Upper lobe of right lung (tissue), 1 donor: ENCODE results near the gene PLSCR3. TPM values are rescaled to one million over a fixed set of nuclear protein-coding genes. Genes with fewer than 3 reads are reported as not detected.
A peak's percentile ranks its signal among the peaks of the same experiment; 100 is the strongest.

Source experiments
- ATAC-seq: fragments of 200-7000 bp; cut with Tn5 transposase; one replicate; pipeline ENCODE4 v1.9.1; 2020; ENCODE audit warnings: mild to moderate bottlenecking, moderate library complexity
- DNase-seq: peaks from one replicate; pipeline ENCODE4 v3.0.0-alpha.2; 2020
- H3K27ac ChIP-seq: fragments of 200-600 bp; one replicate; pipeline ENCODE4 v1.8.0; 2022
- H3K27me3 ChIP-seq: fragments of 200-600 bp; one replicate; pipeline ENCODE4 v1.8.0; 2022; ENCODE audit warnings: mild to moderate bottlenecking
- H3K36me3 ChIP-seq: fragments of 200-600 bp; one replicate; pipeline ENCODE4 v1.8.0; 2022
- H3K4me1 ChIP-seq: fragments of 200-600 bp; one replicate; pipeline ENCODE4 v1.8.0; 2022
- H3K4me3 ChIP-seq: fragments of 200-600 bp; one replicate; pipeline ENCODE4 v1.8.0; 2022; ENCODE audit warnings: mild to moderate bottlenecking
- H3K9me3 ChIP-seq: fragments of 200-600 bp; one replicate; pipeline ENCODE4 v1.8.0; 2022
- intact Hi-C: fragments of 100-400 bp; cut with DNase I; formaldehyde crosslinking; loops from one replicate; pipeline ENCODE4 v1.11.0; 2022
- total RNA-seq: library from RNA; stranded (reverse); fragmentation: NEBNext Ultra II Directional; extraction: Animal tissue kit (Norgen Biotek cat#: 25700); gene quantifications from one replicate; pipeline ENCODE4 v1.2.1, GENCODE V29; 2021
- TF ChIP-seq, protein P1 (sequence below): fragments of 200-600 bp; IDR thresholded peaks from one replicate; pipeline ENCODE4 v1.8.0; 2022; ENCODE audit warnings: antibody characterized with exemption
- donor health status: DM: no; HTN: yes; CAD: no; lungs with severe emphysema.

The PLSCR3 gene
- total RNA-seq, 1 donor from 2014 or later: 30.3 TPM

DNA sequence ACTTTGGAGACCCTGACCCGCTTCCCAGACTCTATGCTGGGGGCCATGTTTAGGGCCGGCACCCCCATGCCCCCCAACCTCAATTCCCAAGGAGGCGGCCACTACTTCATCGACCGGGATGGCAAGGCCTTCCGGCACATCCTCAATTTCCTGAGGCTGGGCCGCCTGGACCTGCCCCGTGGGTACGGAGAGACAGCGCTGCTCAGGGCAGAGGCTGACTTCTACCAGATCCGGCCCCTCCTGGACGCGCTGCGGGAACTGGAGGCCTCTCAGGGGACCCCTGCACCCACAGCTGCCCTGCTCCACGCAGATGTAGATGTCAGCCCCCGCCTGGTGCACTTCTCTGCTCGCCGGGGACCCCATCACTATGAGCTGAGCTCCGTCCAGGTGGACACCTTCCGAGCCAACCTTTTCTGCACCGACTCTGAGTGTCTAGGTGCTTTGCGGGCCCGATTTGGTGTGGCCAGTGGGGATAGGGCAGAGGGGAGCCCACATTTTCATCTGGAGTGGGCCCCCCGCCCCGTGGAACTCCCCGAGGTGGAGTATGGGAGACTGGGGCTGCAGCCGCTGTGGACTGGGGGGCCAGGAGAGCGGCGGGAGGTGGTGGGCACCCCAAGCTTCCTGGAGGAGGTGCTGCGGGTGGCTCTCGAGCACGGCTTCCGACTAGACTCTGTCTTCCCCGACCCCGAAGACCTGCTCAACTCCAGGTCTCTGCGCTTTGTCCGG is 41.3 kb downstream of the PLSCR3 start:
- Histone ChIP-seq H3K4me3 (peak overlapping the region; percentile 94), H3K9me3 (no peaks in the 10 kb centered on the region), H3K27me3 (no peaks in the 10 kb centered on the region), H3K36me3 (no peaks in the 10 kb centered on the region), H3K27ac (no peak overlapping the region), H3K4me1 (peaks cover 33% of the 10 kb centered on the region)
- ATAC-seq: no peak
- intact Hi-C loops: no loop called here
- DNase-seq: peak; percentile 70
- TF ChIP-seq, protein P1, sequence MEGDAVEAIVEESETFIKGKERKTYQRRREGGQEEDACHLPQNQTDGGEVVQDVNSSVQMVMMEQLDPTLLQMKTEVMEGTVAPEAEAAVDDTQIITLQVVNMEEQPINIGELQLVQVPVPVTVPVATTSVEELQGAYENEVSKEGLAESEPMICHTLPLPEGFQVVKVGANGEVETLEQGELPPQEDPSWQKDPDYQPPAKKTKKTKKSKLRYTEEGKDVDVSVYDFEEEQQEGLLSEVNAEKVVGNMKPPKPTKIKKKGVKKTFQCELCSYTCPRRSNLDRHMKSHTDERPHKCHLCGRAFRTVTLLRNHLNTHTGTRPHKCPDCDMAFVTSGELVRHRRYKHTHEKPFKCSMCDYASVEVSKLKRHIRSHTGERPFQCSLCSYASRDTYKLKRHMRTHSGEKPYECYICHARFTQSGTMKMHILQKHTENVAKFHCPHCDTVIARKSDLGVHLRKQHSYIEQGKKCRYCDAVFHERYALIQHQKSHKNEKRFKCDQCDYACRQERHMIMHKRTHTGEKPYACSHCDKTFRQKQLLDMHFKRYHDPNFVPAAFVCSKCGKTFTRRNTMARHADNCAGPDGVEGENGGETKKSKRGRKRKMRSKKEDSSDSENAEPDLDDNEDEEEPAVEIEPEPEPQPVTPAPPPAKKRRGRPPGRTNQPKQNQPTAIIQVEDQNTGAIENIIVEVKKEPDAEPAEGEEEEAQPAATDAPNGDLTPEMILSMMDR: no peak

DNA sequence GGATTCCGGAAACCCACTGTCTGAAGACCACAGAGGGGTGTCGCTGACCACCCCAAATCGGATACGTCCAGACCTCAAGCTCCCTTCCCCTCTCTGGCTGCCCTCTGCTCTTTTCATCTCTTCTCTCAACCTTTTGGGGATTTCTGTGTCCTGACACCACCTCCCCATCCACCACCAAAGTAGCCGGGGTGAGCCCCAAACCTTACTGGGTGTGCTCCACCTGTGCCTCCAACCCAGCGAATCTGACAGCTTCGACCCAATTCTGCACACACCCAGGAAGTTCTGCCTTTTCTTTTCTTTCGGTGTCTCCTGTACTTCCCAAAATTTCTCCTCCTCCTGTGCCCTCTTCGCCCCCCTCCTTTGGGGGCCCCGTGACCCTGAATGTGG is 41.8 kb downstream of the PLSCR3 start:
- Histone ChIP-seq H3K27me3 (no peaks in the 10 kb centered on the region), H3K4me3 (peak overlapping the region; percentile 94), H3K9me3 (no peaks in the 10 kb centered on the region), H3K36me3 (no peaks in the 10 kb centered on the region), H3K4me1 (peaks cover 33% of the 10 kb centered on the region), H3K27ac (peak overlapping the region; percentile 98)
- DNase-seq: no peak
- intact Hi-C loops: no loop called here
- ATAC-seq: no peak
- TF ChIP-seq, protein P1: peak; percentile 54

- no peaks in the 10 kb centered on the region for H3K36me3 ChIP-seq
- peaks cover 33% of the 10 kb centered on the region for H3K4me1 ChIP-seq
- intact Hi-C loops: no loop called here
- peak within 1 kb of the TSS; percentile 94 for H3K4me3 ChIP-seq
- H3K9me3 ChIP-seq: no peaks in the 10 kb centered on the region
- TF ChIP-seq, protein P1: no peak
- H3K27me3 ChIP-seq: no peaks in the 10 kb centered on the region
- peak within 1 kb of the TSS; percentile 98 for H3K27ac ChIP-seq
- ATAC-seq: peak; percentile 85
- DNase-seq: peak; percentile 97
These were observed 42.4 kb downstream of the PLSCR3 start, which contains the start of gene KCTD11 for GRCh38 chr17:7351665-7352502. KCTD11 (plus strand) TSS chr17:7352162.

DNA sequence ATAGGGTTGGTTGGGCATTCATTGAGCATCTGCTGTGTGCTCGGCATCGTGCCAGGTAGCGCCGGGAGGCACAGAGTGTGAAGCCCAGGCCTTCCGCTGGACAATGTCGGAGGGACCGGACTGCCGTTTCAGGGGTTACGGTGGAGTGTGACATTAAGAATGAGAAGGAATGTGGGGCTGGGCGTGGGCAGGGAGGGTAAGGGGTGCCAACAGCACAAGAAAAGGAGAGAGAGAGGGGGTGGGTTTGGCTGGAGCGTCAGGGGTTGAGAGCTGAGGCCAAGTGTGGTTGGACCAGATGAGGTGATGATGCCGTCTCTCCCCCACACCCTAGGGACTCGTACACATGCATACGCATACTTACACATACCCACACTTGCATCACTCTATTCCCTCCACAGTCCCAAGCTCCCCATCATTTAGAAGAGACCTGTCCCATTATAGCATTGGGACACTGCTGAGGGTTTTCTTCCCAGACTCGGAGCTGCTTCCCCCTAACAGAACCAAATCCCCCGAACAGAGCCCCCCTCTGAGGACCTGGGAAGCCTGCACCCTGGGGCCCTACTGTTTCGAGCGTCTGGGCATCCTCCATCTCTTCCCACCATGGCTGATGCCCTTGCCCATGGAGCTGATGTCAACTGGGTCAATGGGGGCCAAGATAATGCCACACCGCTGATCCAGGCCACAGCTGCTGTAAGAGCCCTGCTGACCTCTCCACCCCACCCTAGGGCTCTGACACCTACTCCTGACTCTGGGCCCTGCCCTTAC is 45.7 kb downstream of the PLSCR3 start:
- no peak overlapping the region for H3K27ac ChIP-seq
- no peaks in the 10 kb centered on the region for H3K36me3 ChIP-seq
- intact Hi-C loops: no loop called here
- DNase-seq (peak; percentile 67), ATAC-seq (no peak)
- peaks cover 22% of the 10 kb centered on the region for H3K4me1 ChIP-seq
- no peaks in the 10 kb centered on the region for H3K9me3 ChIP-seq
- TF ChIP-seq, protein P1: no peak
- no peak overlapping the region for H3K4me3 ChIP-seq
- H3K27me3 ChIP-seq: no peaks in the 10 kb centered on the region

- TF ChIP-seq, protein P1: no peak
- Histone ChIP-seq H3K4me1 (peaks cover 14% of the 10 kb centered on the region), H3K27ac (no peak overlapping the region), H3K9me3 (no peaks in the 10 kb centered on the region), H3K4me3 (no peak overlapping the region), H3K36me3 (no peaks in the 10 kb centered on the region), H3K27me3 (no peaks in the 10 kb centered on the region)
- ATAC-seq (no peak), DNase-seq (no peak)
- intact Hi-C loops: no loop called here
These were observed 46.5 kb downstream of the PLSCR3 start for GRCh38 chr17:7347630-7348477.
